ENCODE results near the gene FCMR.
A peak's percentile ranks its signal among the peaks of the same experiment; 100 is the strongest.

The FCMR gene

DNA sequence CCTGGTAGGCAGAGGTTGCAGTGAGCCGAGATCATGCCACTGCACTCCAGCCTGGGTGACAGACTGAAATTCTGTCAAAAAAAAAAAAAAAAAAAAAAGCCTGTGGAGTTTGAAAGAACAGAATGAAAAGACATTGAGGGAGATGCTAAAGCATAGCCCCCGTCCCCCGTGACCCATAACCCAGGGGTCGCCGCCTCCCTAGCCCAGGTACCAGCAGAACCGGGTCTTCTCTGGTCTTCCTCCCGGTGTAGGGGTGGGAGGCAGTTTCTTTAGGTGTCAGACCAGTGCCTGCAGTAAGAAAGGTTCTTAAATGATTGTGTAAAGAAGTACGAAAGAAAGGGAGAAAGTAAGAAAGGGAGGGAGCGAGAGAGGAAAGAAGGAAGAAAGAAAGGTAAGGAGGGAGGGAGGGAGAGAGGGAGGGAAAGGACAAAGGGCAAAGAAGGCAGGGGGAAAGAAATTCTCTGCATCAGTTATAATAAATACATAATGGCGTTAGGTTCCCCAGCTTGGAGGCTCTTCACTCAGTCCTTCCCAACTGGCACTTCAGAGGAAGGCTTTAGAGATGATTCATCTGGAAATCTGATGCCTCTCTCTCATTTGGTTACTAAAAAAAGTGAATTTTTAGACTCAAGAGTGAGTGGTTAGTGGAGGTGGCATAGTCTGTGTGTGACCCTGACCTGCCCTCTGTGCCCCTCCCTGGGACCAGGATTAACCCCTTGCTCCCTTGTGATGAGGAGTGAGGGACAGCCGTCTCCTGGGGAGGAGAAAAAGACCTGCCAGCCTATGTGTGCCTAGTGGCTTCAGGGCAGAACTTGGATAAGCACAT, 23.4 kb downstream of the FCMR start:
- DNase-seq: no peak

DNA sequence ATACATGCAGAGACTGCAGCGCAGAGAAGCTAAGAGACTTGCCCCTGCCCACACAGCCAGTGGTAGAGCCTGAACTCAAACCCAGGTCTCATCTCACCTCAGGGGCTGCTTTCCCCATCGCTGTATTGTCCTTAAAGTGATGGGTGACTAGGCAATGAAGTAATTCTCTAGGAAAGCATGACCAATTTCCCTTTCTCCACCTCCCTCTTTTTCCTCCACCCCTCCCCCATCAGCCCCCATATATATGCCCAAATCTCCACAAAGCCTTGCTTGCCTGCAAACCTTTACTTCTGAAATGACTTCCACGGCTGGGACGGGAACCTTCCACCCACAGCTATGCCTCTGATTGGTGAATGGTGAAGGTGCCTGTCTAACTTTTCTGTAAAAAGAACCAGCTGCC, 24.6 kb downstream of the FCMR start, which contains the start of gene IL24:
Gene IL24, plus strand, starts transcription at position 269 of the 400 bp plus-strand sequence. CDS start 390 bp downstream, outside the sequence.
- no peak for DNase-seq

DNA sequence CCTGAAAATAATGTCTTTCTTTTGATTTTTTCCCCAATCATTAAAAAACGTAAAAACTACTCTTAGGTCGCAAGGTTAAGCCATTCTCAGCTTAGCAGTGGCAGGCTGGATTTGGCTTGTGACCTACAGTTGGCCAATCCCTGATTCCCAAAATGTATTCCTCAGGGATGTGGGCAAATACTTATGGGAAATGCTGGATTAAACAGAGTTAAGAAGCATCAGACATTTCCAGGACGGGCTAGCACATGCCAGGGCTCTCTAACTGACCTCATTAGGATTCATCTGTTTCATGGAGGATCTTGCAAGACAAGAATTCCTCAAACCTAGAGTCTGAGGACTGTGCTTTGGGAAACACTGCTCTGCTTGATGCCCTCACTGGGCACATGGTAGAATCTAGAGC, 25.5 kb downstream of the FCMR start:
- no peak for DNase-seq

DNA sequence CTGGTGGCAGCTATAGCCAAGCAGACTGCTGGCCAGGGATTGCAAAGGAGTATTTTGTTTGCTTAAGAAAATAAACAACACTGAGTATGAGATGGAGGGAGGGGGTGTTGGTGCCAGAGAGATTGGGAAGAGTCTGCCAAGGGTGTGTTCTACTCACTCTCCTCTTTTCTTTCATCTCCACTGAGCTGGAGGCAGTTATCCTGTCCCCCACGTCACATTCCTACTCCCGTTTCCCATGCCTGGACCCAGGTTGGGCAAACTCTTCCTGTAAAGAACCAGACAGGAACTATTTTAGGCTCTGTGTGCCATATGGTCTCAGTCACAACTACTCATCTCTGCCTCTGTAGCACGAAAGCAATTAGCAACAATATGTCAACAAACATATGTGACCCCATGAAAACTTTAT, 25.9 kb downstream of the FCMR start:
- DNase-seq: no peak

DNA sequence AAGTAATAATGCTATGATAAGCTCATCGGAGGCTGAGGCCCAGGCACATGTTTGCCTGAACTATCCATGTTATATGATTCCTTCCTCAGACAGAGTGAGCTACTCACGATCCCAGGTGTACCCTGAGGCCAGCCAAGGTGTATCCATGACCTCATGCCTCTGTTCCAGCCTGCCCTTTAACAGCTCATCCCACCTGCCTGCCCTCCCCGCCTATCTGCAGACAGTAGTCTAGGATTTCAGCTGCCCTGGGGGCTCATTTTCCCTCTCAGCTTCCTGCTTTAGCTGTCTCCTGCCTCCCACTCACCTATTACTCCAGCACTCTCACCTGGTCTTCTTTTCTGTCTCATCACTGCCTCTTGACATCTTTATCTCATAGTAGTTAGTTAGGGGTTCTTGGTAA, 26.4 kb downstream of the FCMR start:
- DNase-seq: peak; percentile 38

DNA sequence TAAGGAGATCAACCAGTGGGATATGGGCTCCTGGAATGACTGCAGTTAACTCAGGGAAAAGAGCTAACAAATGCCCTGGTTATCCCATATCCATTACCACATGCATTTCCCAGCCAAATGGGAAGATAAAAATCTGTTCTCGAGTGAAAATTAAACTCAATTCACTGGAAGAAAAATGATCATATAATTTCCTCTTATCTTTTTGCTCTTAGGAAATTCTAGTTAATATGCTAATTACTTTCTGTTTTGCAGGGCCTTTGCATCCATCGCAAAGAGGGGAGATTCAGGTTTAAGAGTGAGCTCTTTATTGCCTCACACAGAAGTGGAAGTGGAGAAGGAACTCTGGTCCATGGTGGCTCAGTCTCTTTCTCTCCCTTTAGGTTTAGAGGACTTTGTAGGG, 28.4 kb downstream of the FCMR start:
- no peak for DNase-seq

DNA sequence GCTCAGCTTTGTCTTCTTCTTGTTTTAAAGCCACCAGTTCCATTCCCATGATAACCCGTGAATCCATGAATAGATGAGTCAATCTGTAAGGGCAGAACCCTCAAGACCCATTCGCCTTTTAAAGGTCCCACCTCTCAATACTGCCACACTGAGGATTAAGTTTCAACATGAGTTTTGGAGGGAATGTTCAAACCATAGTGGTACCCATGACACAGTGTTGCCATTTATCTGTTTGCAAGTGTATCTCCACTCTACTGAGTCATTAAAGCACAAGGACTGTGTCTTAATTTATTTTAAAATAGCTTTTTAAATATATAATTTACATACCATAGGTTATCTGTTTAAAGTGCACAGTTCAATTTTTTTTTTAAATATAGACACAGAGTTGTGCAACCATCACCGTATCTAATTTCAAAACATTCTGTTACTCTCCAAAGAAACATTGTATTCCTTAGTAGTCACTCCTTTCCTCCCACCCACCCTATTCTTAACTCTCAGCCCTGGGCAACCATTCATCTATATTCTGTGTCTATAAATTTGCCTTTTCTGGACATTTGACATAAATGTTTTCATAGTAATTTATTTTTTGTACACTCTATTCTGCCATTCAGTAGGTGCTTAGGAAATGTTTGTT, 29.3 kb downstream of the FCMR start:
- no peak for DNase-seq

DNA sequence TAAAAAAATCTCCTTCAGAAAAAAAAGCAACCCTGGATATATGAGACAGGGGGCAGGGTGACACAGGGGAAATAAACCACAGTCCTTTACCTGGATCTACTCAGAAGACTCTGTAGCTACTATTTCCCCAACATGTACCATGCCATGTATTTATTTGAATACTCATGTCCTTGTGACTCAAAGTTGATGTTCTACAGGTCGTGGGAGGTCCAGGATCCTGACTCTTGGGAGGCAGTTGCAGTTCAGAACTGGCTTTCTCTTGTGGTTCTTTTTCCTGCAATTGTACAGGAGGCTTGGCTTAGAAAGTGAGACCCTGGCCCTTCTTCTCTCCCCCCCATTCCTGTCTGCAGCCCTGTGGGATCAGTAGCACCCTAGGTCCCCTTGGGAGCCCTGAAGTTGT, 30.3 kb downstream of the FCMR start:
- DNase-seq: no peak

DNA sequence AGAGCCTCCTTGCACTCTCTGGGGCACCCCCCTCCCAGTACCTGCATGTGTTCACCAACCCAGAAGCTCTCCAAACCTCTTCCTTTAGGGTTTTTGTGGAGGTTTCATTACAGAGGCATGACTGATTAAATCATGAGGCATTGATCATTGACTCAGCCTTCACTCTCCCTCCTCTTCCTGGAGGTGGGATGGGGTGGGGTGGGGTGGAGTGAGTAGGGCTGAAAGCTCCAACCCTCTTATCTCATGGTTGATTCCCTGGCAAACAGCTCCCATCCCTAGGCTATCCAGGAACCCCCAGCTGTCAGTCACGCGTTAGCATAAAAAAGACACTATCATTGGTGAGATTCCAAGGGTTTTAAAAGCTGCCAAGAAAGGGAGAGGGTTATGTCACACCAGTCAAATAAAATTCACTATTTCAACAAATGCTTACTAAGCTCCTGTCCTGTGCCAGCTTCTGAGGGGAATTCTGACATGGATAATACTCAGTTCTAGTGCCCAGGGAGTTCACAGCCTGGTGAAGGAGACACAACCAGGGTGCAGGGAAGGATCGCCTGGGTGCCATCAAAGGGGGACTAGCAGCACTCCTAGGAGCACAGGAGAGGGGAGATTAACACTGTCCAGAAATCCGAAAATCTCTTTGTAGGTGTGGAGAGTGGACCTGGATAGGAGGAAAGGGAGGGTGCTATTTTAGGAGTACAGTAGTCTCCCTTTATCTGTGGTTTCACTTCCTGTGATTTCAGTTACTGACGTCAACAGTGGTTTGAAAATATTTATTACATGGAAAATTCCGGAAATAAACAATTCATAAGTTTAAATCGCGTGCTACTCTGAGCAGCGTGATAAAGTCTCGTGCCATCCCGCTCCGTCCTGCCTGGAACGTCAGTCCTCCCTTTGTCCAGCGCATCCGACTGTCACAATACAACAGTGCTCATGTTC, 31.3 kb downstream of the FCMR start:
- DNase-seq: no peak

DNA sequence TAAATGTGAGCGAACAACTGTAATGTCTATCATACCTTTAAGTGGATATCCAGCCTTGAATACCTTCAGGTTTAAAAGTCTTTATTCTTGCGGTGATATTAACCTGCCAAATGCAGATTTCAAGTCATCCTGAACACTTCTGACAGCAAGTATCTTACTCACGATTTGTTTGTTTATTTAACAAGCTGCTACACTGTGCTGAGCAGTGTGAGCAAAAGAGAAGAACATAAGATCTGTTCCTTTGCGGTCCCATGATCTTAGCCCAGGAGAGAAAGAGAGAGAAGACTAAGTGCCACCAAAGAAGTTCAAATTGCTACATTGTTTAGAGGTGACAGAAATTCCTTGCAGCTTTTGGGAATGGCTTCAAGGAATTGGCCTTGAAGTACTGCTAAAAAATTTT, 34.0 kb downstream of the FCMR start:
- DNase-seq: no peak

DNA sequence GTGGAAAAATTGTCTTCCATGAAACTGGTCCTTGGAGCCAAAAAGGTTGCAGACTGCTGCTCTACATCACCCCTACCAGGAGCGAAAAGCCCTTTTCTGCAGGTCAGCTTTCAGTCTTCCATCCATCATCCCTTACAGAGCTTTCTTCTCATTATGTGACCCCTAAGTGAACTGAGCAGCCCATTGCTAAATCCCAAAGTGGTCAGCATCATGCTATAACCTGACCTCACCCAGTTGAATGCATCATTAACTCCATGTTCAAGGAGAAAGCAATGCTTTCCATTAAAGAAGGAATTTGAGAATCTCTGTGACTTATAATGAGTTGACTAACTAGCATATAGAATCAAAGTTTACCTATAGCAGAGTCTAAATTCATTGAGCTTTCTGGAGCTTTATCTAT, 34.9 kb downstream of the FCMR start:
- no peak for DNase-seq

DNA sequence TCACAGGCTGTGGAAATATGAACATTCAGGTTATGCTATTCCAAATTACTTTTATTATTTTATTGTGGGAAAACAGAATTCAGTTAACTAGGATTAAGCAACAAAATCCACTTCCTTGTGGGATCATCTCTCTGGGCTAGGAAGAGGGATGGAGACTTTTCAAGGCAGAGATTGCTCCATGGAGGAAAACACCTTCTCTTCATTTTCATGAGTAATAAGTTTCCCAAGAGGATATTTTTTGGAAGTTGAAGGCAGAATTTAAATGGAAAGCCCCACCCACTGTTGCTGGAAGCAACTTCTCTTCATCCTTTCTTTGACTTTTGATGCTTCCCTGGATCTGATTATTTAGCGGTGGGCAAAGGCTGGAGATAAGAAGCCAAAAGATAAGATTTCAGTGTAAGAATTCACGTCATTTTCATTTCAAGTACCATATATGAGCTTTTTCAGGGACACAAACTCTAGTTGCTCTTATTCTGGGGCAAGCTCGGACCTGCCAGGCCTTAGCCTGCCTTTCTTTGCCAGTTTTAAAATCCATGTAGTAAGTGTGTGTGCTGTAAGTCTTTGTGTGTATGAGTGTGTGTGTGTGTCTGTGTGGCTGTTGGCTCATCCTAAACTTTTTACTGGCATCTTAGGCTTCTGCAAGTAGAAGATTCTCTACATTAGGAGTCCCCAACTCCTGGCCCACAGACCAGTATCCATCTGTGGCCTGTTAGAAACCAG, 36.2 kb downstream of the FCMR start:
- no peak for DNase-seq

DNA sequence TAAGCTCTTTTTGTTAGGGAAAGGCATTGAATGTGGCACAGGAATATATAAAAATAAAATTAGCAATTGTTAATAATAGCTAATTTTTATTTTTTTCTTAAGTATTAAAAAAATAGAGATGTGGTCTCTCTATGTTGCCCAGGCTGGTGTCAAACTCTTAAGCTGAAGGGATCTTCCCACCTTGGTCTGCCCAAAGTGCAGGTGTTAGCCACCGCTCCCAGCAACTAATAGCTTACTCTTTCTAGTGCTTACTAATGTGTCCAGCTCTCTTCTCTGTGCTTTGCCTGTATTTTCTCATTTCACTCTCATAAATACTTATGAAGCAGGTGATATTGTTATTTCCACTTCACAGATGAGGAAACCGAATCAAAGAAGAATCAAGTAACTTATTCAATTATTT, 37.9 kb downstream of the FCMR start:
- DNase-seq: no peak

DNA sequence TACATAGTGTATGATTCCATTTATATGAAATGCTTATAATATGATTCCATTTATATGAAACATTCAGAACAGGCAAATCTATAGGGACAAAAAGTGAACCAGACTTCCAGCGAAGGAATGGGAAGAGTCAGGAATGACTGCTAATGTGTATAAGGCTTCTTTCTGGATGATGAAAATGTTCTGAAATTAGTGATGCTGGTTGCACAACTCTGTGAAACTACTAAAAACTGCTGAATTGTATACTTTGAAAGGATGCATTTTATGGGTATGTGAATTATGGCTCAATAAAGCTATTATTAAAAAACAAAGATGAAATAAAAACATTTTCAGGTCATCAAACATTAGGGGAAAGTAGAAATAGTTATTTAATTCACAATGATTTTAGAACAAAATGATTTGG, 38.6 kb downstream of the FCMR start:
- DNase-seq: no peak

DNA sequence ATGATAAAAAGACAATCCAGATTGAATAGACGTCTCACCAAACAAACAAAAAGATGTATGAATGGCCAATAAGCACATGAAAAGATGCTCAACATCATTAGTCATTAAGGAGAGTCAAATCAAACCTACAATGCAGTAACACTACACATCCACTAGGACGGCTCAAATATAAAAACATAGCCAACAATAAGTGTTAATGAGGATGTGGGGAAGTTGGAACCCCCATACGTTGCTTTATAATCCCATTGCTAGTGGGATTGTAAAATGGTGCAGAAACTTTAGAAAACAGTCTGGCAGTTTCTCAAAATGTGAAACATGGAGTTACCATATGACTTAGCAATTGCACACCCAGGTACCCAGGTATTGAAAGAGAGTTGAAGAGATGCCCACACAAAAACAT, 39.2 kb downstream of the FCMR start:
- no peak for DNase-seq

DNA sequence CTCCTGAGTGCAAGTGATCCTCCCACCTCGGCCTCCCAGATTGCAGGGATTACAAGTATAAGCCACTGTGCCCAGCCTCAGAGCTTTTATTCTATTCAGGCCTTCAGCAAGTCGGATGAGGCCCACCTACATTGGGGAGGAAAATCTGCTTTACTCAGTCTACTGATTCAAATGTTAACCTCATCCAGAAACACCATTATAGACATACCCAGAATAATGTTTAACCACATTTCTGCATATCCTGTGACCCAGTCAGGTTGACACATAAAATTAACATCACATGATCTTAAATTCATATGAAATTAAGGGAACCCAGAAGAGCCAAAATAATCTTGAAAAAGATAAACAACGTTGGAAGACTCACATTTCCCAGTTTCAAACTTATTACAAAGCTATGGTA, 41.4 kb downstream of the FCMR start:
- no peak for DNase-seq

DNA sequence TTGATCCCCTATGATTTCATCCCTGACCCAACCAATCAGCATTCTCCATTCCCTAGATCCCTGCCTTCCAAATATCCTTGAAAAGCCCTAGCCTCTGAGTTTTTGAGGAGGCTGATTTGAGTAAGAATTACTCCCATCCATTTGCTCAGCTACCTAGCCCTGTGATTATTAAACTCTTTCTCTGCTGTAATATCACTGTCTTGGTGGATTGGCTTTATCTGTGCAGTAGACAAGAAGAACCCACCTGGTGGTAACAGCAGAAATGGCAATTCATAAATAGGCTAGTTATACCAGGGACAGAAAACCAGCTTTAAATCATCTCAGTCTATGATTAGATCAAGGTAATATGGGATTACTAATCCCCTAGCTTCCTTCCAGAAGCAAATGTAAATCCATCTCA, 43.3 kb downstream of the FCMR start:
- no peak for DNase-seq

DNA sequence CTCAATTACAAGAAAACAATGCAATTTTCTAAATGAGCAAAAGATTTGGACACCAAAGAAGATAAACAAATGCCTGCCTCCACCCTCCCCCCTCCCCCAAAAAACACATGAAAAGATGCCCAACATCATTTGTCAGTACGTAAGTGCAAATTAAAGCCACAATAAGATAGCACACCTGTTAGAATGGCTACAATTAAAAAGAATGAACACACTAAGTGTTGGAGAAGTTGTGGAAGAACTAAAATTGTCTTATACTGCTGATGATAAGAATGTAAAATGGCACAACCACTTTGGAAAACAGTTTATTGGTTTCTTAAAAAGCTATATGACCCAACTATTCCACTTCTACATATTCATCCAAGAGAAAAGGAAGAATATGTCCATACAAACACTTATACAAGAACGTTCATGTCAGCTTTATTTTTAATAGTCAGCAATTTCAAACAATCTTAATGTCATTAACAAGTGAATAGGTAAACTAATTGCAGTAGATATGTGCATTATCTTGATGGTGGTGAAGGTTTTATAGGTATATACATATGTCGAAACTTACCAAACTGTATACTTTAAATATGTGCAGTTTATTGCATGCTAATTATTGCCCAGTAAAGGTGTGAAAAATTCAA, 45.9 kb downstream of the FCMR start:
- no peak for DNase-seq

DNA sequence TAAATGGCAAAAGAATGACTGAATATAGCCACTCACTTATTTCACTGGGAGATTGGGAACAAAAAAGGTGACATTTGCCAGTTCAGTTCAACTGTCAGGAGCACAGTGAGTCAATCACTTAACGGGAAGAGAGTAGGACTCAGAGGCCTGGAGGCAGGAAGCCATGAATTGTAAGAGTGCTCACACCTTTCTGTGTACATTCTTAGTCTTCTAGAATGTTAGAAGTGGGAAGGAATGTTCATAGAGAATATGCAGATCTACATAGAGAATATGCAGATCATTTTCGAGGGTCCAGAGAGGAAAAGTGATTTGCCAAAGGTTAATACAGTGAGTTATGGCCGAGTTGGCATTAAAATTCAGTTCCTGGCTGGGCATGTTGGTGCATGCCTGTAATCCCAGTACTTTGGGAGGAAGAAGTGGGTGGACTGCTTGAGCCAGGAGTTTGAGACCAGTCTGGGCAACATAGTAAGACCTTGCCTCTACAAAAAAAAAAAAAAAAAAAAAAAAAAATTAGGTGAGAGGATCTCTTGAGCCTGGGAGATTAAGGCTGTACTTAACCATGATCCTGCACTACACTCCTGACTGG, 48.0 kb downstream of the FCMR start:
- DNase-seq: no peak

DNA sequence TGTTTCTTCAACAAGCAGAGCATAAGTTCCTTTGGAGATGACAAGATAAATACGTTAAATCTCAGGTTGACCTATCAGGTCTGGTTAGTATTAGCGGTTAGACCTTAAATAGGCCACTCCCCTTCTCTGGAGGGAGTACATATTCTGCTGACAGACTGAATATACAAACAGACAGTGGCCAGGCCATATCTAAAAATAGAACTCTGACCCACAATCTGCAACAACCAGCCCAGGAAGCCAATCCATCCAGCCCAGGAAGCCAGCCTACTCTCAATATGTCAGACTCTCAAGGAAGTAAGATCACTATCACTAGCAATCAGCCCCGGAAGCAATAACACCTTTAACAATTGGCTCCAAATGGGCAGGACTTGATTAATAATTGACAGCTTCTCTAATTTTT, 49.6 kb downstream of the FCMR start:
- no peak for DNase-seq

DNA sequence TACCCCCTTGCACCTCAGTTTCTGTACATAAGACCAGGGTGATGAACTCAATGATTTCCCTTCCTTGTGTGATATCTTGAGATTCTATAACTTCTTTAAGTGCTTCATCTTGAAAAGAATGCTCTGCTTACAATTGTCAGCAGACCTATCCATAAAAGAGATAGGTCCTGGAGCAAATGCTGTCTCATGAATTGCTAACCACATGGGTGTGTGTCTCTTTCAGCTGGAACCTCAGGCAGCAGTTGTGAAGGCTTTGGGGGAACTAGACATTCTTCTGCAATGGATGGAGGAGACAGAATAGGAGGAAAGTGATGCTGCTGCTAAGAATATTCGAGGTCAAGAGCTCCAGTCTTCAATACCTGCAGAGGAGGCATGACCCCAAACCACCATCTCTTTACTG, 53.5 kb downstream of the FCMR start:
- no peak for DNase-seq

DNA sequence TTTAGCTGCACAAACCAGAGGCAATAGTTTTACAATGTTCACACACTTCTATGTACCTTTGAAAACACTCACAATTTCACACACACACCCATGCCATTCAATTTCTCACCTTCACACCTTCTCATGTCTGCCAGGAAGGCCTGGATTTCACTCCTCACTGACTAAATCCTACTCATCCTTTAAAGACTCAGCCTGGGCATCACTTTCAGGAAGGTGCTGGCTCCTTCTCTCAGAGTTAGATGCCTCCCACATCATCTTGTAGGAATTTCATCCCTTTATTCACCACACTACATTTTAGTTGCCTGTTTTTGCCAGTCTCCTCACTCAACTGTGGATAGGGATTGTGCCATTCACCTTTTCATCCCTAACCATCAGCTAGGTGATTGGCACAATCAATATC, 54.0 kb downstream of the FCMR start:
- no peak for DNase-seq
